ENCODE data around the gene LCP2. TPM values are rescaled to one million over a fixed set of nuclear protein-coding genes. Genes with fewer than 3 reads are reported as not detected.

The LCP2 gene
- total and polyA plus RNA-seq, 2 donors (not counting 1 experiment from before 2014, with no cell fraction given) = 11.7 to 13.9 TPM

DNA sequence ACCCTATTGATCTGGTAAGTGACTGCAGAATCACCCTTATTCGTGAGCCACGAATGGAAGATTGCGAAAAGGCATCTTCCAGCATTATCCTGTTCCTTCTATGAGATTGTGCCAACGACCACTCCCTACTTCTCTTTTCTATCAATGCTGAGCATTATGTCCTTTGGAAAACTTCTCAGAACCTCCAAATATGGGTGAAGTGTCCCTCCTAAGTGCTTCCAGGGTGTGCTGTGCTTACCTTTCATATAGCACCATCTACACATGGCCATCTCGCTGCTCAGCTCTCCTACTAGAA is 14.7 kb upstream of the LCP2 start:
- Mint-ChIP-seq H3K4me3 (no peak overlapping the region), H3K4me1 (peaks cover 13% of the 10 kb centered on the region), H3K27me3 (peaks cover 16% of the 10 kb centered on the region), H3K9me3 (ENCODE audit: insufficient read depth) (no peaks in the 10 kb centered on the region), H3K27ac (no peak overlapping the region)
- Histone ChIP-seq H3K27me3 (replicated peaks in 1 of 4; ENCODE audit: control extremely low read depth in 1 of 4, control insufficient read depth in 3 of 4, insufficient read depth in 4 of 4, low read length in 3 of 4) (peaks cover 0 to 14% (median 0%) of the 10 kb centered on the region in 4 experiments), H3K4me2 (replicated peaks; ENCODE audit: low read depth, low read length, poor library complexity, severe bottlenecking) (peak overlapping the region; percentile 40), H3K9ac (ENCODE audit: low read length) (no peak overlapping the region), H3K9me3 (ENCODE audit: control extremely low read depth in 1 of 3, control insufficient read depth in 2 of 3, insufficient read depth in 1 of 3, low read length in 2 of 3) (no peaks in the 10 kb centered on the region), H2AFZ (ENCODE audit: insufficient read depth, low read depth, low read length, poor library complexity, severe bottlenecking) (no peak overlapping the region), H3K27ac (ENCODE audit: low read length in 2 of 2) (no peak overlapping the region), H4K20me1 (ENCODE audit: control insufficient read depth, insufficient read depth, low read length, poor library complexity, severe bottlenecking) (no peaks in the 10 kb centered on the region), H3K4me1 (ENCODE audit: control insufficient read depth in 2 of 2, insufficient read depth in 2 of 2, low read length in 2 of 2) (peaks cover 14 to 22% of the 10 kb centered on the region in 2 donors), H3K79me2 (ENCODE audit: control insufficient read depth, insufficient read depth, low read length) (no peaks in the 10 kb centered on the region), H3K4me3 (ENCODE audit: control extremely low read depth in 1 of 5, extremely low read depth in 1 of 5, insufficient read depth in 1 of 5, low read depth in 2 of 5, low read length in 4 of 5) (no peak overlapping the region), H3K36me3 (replicated peaks in 1 of 2; ENCODE audit: control extremely low read depth in 1 of 2, control insufficient read depth in 1 of 2, extremely low read depth in 1 of 2, insufficient read depth in 2 of 2, low read length in 1 of 2) (no peaks in the 10 kb centered on the region)
- ATAC-seq (ENCODE audit: low read depth) = no peak
- ChIA-PET POLR2A (no interaction called here), CTCF (no interaction called here)
- WGBS (ENCODE audit: insufficient coverage) = 98% methylated on average over 5 of the region's 5 CpGs
- TF ChIP-seq, protein P1, sequence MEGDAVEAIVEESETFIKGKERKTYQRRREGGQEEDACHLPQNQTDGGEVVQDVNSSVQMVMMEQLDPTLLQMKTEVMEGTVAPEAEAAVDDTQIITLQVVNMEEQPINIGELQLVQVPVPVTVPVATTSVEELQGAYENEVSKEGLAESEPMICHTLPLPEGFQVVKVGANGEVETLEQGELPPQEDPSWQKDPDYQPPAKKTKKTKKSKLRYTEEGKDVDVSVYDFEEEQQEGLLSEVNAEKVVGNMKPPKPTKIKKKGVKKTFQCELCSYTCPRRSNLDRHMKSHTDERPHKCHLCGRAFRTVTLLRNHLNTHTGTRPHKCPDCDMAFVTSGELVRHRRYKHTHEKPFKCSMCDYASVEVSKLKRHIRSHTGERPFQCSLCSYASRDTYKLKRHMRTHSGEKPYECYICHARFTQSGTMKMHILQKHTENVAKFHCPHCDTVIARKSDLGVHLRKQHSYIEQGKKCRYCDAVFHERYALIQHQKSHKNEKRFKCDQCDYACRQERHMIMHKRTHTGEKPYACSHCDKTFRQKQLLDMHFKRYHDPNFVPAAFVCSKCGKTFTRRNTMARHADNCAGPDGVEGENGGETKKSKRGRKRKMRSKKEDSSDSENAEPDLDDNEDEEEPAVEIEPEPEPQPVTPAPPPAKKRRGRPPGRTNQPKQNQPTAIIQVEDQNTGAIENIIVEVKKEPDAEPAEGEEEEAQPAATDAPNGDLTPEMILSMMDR (IDR thresholded peaks at IDR 0.05) = no peak
- no peak for TF ChIP-seq EZH2 (IDR thresholded peaks at IDR 0.05; ENCODE audit: borderline replicate concordance, insufficient read depth, low read depth, low read length, poor library complexity, severe bottlenecking)
- no peak for DNase-seq
- intact Hi-C loops (cut with micrococcal nuclease) = no loop called here

DNA sequence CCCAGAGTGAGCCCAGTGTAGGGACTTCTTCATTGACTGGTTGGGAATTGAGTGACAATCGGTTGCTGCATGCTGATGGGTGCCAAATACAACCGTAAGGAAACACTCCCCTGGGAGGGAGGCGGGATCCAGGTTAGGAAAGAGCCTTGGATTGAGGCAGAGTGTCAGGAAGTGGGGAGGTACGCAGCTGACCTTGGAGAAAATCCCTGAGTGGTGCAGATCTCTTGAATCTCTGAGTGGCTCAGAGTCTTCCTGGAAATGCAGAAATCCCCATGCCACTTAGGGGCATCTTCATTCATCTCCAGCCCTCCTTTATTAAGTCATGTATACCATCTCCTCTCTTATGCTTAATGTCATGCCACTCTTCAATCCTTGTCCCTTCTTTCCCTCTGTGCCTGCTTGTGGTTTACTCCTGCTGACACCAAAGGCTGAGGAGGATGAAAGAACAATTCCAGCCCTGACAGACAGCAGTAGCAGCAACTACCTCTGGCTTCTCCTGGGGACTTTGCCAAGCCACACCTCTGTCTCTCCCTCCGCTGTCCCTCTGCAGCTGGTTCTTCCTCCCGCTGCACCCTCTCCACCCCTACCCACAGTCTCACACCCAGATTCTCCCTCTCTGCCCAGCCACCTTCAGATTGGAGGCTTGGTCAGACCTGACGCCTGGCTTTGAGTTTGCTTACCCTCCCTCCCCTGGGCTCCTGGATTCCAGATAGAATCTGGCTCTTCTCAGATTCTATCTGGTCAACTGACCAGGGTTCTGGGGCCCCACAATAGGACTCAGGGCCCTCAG is 14.1 kb upstream of the LCP2 start:
- POLR2A ChIA-PET = no interaction called here

More for the DNA sequence above, 14.1 kb upstream of the LCP2 start:
- Mint-ChIP-seq H3K9me3 (ENCODE audit: insufficient read depth) (no peaks in the 10 kb centered on the region), H3K27me3 (peaks cover 17% of the 10 kb centered on the region), H3K4me1 (peaks cover 13% of the 10 kb centered on the region), H3K4me3 (no peak overlapping the region), H3K27ac (no peak overlapping the region)
- H3K9ac ChIP-seq (ENCODE audit: low read length) = no peak overlapping the region
- no peak overlapping the region for H3K4me3 ChIP-seq (ENCODE audit: control extremely low read depth in 1 of 5, extremely low read depth in 1 of 5, insufficient read depth in 1 of 5, low read depth in 2 of 5, low read length in 4 of 5)
- H3K79me2 ChIP-seq (ENCODE audit: control insufficient read depth, insufficient read depth, low read length) = no peaks in the 10 kb centered on the region
- CTCF ChIA-PET = no interaction called here
- DNase-seq (no peak), ATAC-seq (ENCODE audit: low read depth) (no peak)
- no peak overlapping the region for H2AFZ ChIP-seq (ENCODE audit: insufficient read depth, low read depth, low read length, poor library complexity, severe bottlenecking)
- H3K36me3 ChIP-seq (replicated peaks in 1 of 2; ENCODE audit: control extremely low read depth in 1 of 2, control insufficient read depth in 1 of 2, extremely low read depth in 1 of 2, insufficient read depth in 2 of 2, low read length in 1 of 2) = no peaks in the 10 kb centered on the region
- intact Hi-C loops (cut with micrococcal nuclease) = no loop called here
- TF ChIP-seq EZH2 (IDR thresholded peaks at IDR 0.05; ENCODE audit: borderline replicate concordance, insufficient read depth, low read depth, low read length, poor library complexity, severe bottlenecking) = no peak
- TF ChIP-seq, protein P1 (IDR thresholded peaks at IDR 0.05) = no peak
- H3K27me3 ChIP-seq (replicated peaks in 1 of 4; ENCODE audit: control extremely low read depth in 1 of 4, control insufficient read depth in 3 of 4, insufficient read depth in 4 of 4, low read length in 3 of 4) = peaks cover 0 to 14% (median 0%) of the 10 kb centered on the region in 4 experiments
- no peak overlapping the region for H3K27ac ChIP-seq (ENCODE audit: low read length in 2 of 2)
- H3K4me2 ChIP-seq (replicated peaks; ENCODE audit: low read depth, low read length, poor library complexity, severe bottlenecking) = peak overlapping the region; percentile 40
- peaks cover 14 to 22% of the 10 kb centered on the region in 2 donors for H3K4me1 ChIP-seq (ENCODE audit: control insufficient read depth in 2 of 2, insufficient read depth in 2 of 2, low read length in 2 of 2)
- H3K9me3 ChIP-seq (ENCODE audit: control extremely low read depth in 1 of 3, control insufficient read depth in 2 of 3, insufficient read depth in 1 of 3, low read length in 2 of 3) = no peaks in the 10 kb centered on the region
- H4K20me1 ChIP-seq (ENCODE audit: control insufficient read depth, insufficient read depth, low read length, poor library complexity, severe bottlenecking) = no peaks in the 10 kb centered on the region
- 78% methylated on average over 7 of the region's 7 CpGs for WGBS (ENCODE audit: insufficient coverage)

All from B cell (primary cell).